Astrocyte of the cerebellum (primary cell): ENCODE results near the gene PPM1E.

ENCODE experiments used
- DNase-seq: peaks from one replicate; pipeline ENCODE4 v3.0.0-alpha.2; 2011; ENCODE audit warnings: low read depth
- H3K4me3 ChIP-seq: 2 replicates; pipeline ENCODE4 v1.5.1; 2011; ENCODE audit warnings: mild to moderate bottlenecking, low read depth, low read length, moderate library complexity
- CTCF ChIP-seq: IDR thresholded peaks from 2 replicates; pipeline ENCODE4 v1.5.1; 2012; ENCODE audit warnings: low read length, low read depth, moderate library complexity, mild to moderate bottlenecking; ENCODE audit errors: missing control alignments
- in situ Hi-C: cut with HindIII; loops from 2 replicates; pipeline ENCODE4 v1.10.0; 2017; ENCODE audit warnings: low sequenced_read_pairs

The PPM1E gene

GRCh38 chr17:59000022-59000421, 244.4 kb downstream of the PPM1E start:
- DNase-seq = no peak
- no peak overlapping the region for H3K4me3 ChIP-seq
- TF ChIP-seq CTCF = no peak
- in situ Hi-C loops = no loop called here

- in situ Hi-C loops = no loop called here
- no peak for DNase-seq
- TF ChIP-seq CTCF = no peak
- peak overlapping the region; percentile 28 for H3K4me3 ChIP-seq
These were observed 245.6 kb downstream of the PPM1E start for GRCh38 chr17:59001158-59001814.

GRCh38 chr17:59002126-59002525, 246.5 kb downstream of the PPM1E start:
- no peak for DNase-seq
- no peak overlapping the region for H3K4me3 ChIP-seq
- no peak for TF ChIP-seq CTCF
- in situ Hi-C loops = no loop called here

- H3K4me3 ChIP-seq = no peak overlapping the region
- in situ Hi-C loops = no loop called here
- TF ChIP-seq CTCF = no peak
- DNase-seq = no peak
These were observed 247.2 kb downstream of the PPM1E start for GRCh38 chr17:59002848-59003247.

GRCh38 chr17:59003860-59004259, 248.2 kb downstream of the PPM1E start:
- DNase-seq = no peak
- in situ Hi-C loops = no loop called here
- no peak for TF ChIP-seq CTCF
- no peak overlapping the region for H3K4me3 ChIP-seq

- TF ChIP-seq CTCF = peak; percentile 91
- H3K4me3 ChIP-seq = no peak overlapping the region
- in situ Hi-C loops = no loop called here
- peak; percentile 41 for DNase-seq
These were observed 248.9 kb downstream of the PPM1E start for GRCh38 chr17:59004338-59005111.
